GM19099 (cell line): ENCODE measurements around the gene TFF1.

ENCODE experiments used
- POLR2A ChIP-seq: IDR thresholded peaks from 3 replicates; pipeline ENCODE4 v1.6.1; 2011; ENCODE audit warnings: low read depth; ENCODE audit not compliant: insufficient read length; ENCODE audit errors: extremely low read depth

Gene TFF1

DNA sequence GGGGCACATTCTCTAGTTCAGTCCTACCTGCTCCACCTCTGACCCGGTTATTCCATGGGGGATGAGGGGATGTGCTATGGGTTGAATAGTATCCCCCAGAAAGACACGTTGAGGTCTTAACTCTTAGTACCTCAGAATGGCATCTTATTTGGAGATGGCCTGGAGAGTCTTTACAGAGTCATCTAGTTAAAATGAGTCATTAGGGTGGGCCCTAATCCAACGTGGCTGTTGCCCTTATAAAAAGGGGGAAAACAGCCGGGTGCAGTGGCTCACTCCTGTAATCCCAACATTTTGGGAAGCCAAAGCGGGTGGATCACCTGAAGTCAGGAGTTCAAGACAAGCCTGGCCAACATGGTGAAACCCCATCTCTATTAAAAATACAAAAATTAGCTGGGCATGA lies 23.9 kb upstream of the TFF1 start:
- no peak for TF ChIP-seq POLR2A

DNA sequence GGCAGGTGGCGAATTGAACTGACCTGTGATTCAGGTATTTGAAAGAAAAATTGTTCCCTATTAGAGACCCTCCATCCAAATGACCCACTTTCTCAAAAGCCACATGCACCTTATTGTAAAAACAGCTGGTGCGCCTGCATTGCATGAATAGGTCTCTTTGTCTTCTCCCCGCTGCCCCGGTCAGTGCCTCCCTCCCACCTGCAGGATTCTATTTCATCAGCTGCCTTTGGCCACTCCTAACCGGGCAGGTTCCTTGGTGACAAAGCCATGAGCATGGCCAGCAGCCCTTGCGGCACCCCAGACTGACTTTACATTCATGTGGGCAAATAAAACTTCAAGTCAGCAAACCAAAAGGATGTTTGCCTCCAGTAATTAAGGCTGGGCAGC lies 23.1 kb upstream of the TFF1 start:
- no peak for TF ChIP-seq POLR2A

DNA sequence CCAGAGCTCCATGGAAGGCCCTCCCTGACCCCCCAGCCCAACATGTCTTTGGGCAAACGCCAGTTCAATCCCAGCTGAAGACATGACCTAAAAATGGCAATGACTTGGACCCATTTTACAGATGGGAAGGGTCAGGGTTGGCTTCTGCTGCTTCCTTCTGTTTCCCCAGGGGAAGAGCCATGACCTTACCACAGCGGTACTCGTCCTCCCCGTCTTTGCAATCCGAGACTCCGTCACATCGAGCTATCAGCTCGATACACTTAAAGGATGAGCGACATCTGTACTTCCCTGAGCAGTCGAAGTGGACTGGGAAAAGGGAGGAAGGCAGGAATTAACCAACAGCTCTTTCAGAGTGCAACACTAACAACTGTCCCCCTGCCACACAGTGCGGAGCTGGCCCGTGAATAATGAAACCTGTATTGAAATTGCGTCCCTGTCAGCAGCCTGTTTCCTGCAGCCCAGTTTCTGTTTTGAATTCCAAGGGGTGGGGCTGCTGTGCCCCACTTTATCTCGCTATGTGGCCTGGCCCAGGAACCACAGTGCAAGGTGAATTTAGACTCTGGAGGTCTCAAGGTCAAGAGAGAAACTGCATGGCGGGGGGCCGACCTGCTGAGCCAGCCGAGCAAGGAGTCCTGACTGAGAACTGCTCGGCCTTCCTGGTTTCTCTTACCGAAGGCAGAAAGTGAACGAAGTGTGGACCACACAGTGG lies 22.6 kb upstream of the TFF1 start:
- TF ChIP-seq POLR2A, result no peak

DNA sequence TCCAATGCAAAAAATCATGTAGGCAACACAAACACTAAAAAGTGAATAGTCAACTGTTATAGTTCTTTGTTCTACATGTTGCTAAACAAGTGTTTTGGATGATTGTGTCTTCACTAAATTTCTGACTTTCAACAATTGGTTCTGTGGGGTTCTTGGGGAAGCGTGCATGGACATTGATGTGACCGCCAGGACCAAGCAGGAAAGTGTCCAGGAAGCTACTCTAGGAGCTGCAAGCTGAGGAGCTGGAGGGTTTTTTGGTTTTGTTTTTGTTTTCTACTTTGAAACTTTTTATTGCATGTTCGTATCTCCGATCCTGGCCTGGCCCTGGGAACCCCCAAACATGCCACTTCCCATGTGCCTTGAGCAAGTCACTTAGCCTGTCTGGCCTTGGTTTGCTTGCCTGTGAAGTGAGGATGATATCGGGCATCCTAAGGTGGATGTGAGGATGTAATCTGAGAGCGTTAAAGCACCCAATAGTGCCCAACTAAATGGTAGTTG lies 21.6 kb upstream of the TFF1 start:
- no peak for TF ChIP-seq POLR2A

DNA sequence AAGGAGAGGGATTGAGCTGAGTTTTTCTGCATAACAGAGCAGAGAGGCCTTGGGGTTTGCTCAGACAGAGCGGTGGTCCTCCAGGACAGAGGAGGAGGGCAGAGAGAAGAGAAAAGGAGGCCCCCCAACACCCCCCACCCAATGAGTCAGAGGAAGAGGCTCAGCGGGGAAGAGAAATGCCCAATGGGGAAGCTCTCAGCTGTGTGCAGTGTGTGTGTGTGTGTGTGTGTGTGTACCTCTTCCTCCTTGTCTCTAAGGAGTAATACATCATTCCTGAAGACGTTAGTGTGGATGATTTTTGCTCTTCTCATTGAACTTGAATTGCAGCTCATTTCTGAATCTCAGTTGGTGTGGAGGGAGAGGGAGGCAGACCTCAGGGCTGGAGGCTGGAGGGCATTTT lies 20.8 kb upstream of the TFF1 start:
- TF ChIP-seq POLR2A, result no peak

DNA sequence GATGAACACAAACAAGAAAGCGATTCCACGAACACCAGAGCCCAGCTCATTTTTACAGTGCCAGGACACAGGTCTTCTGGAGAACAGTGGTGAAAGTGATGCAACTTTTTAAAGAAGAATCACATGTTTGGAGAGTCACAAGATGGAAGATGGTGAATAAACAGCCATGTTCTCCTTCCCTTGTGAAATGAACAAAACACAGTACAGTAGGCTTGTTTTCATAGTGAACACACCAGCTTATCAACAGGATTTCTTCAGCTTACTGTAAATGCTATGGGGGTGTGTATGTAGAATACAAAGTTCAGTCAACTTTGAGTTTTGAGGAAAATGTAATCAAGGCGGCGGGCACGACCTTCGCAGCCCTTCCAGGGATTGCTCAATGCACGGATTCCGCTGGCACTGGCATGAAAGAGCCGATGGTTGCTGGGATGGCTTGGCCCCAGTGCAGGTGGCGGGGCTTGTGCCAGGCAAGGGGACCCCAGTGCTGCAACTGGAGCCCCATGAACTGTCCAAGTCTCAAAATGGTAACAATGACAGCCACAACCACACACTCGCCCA lies 19.8 kb upstream of the TFF1 start:
- no peak for TF ChIP-seq POLR2A

DNA sequence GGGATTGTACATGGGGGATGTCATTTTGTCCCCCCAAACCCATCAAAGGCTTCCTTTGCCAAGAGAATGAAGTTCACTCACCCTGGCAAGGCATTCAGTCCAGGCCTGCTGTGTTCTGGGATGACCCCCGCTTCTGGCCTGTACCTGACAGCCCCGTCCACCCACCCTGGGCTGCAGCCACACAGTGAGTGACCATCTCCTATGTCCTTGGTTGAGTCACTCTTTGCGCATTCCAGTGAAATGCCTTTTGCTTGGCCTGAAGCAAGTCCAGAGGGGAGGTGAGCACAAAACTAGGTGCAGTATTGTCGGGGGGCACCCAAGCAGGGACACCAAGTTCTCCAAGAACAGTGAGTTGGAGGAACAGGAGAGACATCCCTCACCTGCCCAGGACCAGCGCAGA lies 19.3 kb upstream of the TFF1 start:
- TF ChIP-seq POLR2A, result no peak

DNA sequence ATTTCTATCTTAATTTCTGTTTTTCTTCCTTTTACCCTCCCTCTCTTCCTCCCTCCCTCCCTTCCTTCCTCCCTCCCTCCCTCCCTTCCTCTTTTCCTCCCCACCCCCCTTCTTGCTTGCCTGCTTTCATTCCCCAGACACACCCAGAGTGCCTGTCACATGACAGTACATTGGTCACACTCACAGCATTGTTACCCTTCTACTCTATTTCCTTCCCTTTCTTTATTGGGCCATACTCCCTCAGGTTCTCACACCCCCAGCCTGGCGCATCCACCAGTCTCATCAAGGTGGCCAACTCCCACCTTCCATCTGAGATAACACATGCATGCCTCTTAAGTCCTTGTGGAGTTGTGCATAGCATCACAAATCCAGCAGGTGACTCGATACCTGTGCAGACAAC lies 18.7 kb upstream of the TFF1 start:
- no peak for TF ChIP-seq POLR2A

DNA sequence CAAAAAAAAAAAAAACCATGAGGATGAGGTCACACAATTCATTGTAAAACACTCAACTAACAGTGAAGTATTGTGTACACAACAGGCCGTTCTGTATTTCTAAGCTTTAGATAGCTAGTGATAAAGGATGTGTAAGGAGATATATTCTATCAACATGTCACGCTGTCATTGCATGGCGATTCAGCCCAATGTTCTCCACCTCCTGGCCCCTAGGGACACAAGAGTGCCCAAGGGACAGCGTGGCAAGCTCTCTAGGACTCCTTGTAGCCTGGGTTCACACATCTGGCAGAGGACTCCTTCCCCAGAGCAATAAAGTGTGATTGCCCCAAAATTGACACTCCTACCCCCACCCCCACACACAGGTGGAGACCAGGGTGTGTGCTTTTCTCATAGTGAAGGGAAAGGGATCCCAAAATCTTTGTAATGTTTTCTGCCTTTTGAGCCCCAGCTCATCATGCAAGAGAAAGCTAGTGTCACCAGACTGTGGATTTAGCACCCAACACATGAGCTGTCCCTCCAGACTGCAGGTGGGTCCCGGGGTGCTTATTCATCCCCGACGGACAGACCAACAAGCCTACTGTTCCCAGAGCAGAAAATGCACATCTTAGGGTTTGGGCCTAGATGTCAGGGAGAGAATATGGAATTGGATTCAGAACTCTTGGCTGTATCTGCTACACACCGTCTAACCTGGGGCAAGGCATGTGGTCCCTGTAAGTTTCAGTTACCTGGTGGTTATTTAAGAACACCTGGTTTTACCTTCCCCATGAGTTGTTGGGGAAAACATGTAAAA lies 18.0 kb upstream of the TFF1 start:
- TF ChIP-seq POLR2A, result no peak

DNA sequence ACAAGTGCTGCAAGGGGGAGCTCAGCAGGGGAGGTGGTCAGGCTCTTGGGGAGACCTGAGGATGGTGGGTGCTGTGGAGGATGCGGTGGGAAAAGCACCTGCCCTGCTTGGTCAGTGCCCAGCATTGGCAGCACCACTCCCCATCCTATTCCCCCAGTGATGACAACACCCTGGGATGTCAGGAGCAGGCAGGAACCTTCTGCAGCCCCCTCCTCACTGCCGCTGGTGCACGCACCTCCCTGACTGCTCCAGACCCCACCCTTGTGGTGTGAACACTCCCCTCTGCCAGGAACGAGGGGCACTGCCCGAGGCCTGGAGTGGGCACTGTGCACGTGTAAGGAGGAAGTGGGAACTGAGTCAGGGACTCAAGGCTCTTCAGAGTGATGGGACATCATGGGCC lies 17.0 kb upstream of the TFF1 start:
- no peak for TF ChIP-seq POLR2A

DNA sequence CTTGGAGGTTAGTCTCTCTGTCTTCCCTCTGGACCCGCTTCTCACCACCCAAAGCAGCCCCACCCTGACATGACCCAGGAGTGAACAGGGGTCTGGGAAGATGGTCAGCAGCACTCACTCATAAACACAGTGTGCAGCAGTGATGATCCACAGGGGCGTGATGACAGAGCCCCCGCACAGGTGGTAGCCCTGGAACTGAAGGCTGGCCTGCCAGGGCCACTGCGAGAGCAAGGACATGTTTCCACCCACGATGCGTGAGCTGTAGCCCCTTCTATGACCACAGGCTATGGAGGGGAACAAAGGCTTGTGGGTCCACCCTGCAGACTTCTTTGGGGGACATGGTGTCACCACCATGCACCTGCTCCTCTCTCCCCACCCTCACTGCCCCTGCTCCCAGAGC lies 16.6 kb upstream of the TFF1 start:
- TF ChIP-seq POLR2A, result no peak

DNA sequence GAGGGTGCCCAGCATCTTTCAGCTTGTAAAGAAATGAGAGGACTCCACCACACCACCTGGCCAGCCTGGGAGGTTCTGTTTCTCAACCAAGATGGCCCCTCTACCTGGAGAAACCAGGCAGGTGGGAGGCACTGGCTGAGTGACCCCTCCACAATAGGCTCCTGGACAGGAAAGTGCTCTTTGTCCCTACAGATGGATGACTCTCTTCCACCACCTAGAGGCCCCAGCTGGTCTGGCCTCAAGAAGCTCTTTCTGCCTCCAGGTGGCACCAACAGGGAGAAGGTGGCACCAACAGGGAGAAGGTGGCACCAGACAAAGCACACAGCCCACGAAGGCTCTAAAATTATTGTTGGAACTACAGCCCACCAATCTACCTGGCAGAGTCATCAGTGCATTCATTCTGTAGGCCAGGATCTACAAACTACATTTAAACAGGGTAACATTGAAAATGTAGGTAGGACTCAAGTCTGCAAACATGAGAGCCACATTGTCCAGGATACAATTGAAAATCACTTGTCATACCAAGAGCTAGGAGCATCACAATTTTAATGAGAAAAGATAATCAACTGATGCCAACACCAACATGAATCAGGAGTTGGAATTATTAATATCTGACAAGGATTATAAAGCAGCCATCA lies 15.1 kb upstream of the TFF1 start:
- no peak for TF ChIP-seq POLR2A

DNA sequence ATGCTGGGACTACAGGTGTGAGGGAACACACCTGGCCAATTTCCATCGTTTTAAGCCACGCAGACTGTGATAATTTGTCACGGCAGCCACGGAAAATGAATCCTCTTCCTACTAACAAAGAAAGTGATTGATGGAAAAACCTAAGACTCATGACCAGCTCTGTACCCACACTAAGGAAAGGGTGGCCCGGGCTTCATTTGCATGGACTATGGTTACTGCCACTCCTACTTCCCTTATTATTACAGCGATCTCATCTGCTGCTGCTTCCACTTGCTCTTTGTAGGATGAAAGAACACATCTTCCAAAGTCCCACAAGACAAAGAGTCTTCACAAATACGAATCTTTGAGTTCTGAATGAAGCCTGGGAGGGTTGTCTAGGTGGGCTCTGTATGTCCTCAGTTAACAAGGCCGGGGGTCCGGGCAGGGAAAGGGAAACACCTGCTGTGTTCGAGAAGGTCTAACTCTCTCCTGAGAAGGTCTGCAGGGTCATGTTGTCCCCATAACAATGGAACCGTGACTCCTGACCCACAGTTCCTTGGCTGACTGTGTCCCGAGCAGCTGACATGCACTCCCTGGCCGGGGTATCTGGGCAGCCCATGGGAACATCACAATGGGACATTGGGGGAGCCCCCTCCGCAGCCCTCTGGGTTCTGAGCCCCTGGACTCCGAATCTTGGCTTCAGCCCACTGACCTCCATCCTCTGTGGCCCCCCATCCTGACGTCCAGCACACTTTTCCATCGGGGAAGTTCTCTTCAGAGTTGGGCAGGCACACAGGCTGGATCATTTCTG lies 13.3 kb upstream of the TFF1 start:
- TF ChIP-seq POLR2A, result no peak

DNA sequence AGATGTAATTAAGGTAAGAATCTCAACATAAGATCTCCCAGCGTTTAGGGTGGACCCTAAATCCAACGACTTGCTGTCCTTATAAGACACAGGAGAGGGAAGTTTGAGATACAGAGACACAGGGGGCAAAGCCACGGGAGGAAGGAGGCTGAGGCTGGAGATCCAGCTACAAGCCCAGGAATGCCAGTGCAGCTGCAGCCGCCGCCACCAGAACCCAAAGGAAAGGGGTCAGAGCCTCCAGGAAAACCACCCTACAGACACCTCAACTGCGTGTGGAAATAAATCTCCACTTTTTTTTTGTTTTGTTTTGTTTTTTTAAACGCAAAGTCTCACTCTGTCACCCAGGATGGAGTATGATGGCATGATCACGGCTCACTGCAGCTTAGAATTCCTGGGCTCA lies 12.1 kb upstream of the TFF1 start:
- no peak for TF ChIP-seq POLR2A

DNA sequence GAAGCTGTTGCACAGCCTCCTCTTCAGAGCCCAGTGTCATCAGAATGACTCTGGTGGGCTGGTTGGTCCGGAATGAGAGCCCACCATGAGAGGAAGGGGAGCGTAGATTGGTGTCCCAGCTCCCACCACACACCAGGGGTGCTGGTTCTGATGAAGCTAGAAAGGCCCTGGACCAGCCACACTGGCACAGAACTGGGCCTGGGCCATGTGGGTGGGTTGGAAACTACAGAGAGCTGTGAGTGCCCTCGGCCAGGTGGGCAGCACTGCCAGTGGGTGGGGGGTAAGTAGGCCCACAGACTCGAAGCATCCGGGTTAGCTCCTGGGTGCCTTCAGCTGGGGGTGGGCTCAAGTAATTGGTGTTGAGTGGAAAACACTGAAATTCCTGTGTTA lies 11.6 kb upstream of the TFF1 start:
- TF ChIP-seq POLR2A, result no peak
